HG03135 (cell line): Measurements from ENCODE around the gene COL24A1.
"Not testable (repeated sequence)": the region's sequence is repeated elsewhere in the genome, so short reads cannot be mapped to it uniquely, and the experiment has no call there.

Source experiments
- ATAC-seq: cut with Tn5 transposase; IDR thresholded peaks from one replicate; pipeline ENCODE4 v1.9.1; 2021; ENCODE audit warnings: mild to moderate bottlenecking, moderate library complexity; ENCODE audit not compliant: unreplicated experiment

COL24A1 gene

GRCh38 chr1:86153836-86154235, 2.7 kb downstream of the COL24A1 start:
- no peak for ATAC-seq

- ATAC-seq = no peak
Measured at GRCh38 chr1:86152887-86153286, 3.7 kb downstream of the COL24A1 start.

GRCh38 chr1:86151427-86151826, 5.1 kb downstream of the COL24A1 start:
- ATAC-seq = no peak

DNA sequence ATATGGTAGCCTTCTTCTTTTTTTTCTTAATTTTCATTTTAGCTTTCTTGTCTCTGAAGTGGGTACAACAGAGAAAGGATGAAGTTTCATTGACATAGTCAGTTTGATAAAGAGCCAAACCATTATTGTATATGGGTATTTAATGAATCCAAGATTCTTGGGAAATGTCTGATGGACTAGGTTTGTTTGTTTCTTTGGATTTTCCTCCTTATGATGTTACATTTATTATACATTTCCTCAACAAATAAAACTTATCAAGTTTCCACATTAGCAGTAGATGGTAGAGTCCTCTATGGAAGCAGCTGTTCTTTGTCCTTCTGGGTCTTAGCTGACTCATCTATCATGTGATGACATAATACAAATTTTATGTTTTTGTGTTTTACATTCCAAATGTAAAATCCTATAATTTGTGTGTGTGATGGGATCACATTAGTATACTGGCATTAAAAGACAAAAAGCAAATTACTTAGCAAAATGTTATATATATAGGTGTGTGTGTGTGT, 6.0 kb downstream of the COL24A1 start:
- no peak for ATAC-seq

GRCh38 chr1:86149591-86149990, 7.0 kb downstream of the COL24A1 start:
- no peak for ATAC-seq

GRCh38 chr1:86147755-86148154, 8.8 kb downstream of the COL24A1 start:
- no peak for ATAC-seq

DNA sequence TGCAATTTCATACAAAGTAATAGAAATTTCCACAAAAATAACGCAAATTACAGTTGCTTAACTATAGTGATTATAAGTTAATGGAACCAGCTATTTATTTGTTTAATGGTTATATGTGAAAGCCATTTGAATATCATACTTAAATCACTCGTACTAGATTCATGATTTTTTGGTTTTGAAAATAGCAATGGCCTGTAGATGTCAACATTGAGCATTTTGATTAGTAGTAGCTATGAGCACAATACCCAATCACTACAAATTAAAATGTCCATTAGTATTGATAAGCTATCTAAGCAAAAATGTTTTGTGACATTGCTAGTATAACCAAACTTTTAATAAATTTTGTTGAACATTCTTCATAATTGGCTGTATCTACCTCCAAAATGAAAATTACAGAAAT, 10.0 kb downstream of the COL24A1 start:
- ATAC-seq = no peak

- no peak for ATAC-seq
Measured at GRCh38 chr1:86140281-86140880, 16.2 kb downstream of the COL24A1 start.

DNA sequence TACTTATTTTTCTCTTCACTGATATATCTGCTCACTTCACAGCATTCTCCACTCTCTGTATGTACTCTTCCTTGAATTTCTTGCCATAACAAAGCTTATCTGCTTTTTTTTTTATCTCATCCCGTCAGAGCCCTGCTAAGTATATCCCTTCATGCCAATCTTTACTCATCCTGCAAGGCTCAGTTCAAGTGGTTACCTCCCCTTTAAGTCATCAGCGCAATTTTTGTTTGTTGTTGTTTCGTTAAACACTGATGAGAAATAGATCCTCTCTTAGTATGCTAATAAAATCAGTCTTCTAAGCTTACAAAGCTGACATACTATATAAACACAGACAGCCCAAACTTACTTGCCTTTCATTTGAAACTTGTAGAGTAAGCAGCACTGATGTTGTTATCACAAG, 17.8 kb downstream of the COL24A1 start:
- ATAC-seq = no peak

GRCh38 chr1:86137436-86137835, 19.1 kb downstream of the COL24A1 start:
- ATAC-seq = no peak

GRCh38 chr1:86119214-86119764, 37.3 kb downstream of the COL24A1 start:
- no peak for ATAC-seq

DNA sequence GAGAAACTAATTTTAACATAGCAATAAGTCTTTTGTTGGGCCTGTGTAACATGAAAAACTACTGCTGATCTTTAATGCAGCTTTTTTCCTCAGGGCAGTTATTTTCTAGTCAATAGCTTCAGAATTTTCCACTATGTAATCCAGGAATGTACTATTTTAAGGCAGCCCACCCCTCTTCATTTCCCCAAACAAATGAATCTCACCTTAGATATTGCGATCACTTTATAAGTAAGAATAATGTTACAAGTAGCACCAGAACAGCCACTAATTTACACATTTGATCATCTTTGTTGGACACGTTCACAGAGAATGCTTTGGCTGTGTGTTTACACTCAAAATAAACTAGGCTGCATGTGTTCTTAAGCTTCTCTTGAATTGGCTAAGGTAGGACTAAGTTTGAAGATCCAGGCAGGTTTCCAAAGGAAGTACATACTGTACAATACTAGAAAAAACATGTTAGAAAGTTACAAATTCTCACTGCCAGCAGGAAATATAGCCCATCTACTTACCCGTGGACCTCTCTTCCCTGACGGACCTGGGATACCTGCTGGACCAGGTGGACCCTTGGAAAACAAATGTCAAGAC, 41.7 kb downstream of the COL24A1 start:
- no peak for ATAC-seq

DNA sequence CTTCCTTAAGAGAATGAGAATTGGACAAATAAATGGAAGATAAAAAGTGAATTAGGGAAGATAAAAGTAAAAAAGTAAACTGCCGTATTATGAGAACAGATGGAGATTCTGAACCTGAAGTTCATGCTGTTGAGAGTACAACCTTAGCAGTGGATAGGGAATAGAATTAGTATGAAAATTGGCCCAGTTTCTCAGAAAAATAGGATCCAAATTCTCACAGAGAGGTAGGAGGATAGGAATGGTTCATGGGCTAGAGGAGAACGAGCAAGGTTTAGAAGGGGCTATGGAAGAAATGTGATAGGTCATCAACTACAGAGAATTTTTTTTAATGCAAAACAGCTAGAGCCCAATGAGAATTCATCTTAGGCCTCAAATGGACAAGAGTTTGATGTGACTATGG, 42.3 kb downstream of the COL24A1 start:
- ATAC-seq = no peak

GRCh38 chr1:86111590-86111989, 45.0 kb downstream of the COL24A1 start:
- not testable (repeated sequence) for ATAC-seq

- no peak for ATAC-seq
Measured at GRCh38 chr1:86110451-86111129, 46.0 kb downstream of the COL24A1 start.

GRCh38 chr1:86105533-86105866, 51.1 kb downstream of the COL24A1 start:
- no peak for ATAC-seq

- ATAC-seq = no peak
Measured at GRCh38 chr1:86104606-86105532, 51.7 kb downstream of the COL24A1 start.

GRCh38 chr1:86101616-86102015, 55.0 kb downstream of the COL24A1 start:
- ATAC-seq = no peak

DNA sequence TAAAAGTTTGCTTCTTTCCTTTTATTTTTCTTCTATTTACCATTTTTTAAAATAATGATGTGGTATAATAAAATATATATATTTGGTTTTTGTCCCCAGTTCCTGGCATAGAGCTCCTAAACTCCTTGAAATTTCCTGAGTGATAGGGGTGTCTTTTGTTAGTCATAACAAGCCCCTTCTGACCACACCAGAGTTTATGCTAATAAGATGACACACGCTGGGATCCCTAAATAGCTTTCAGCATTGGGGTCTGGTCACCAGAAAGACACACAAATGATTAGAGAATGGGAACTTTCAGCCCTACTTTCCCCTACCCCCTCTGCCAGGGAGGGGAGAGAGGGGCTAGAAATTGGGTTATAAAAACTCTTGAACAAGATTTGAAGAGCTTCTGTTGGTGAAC, 56.2 kb downstream of the COL24A1 start:
- no peak for ATAC-seq

GRCh38 chr1:86089765-86090164, 66.8 kb downstream of the COL24A1 start:
- no peak for ATAC-seq
